HepG2 (cell line): Measurements from ENCODE around the gene C19orf73. TPM values are rescaled to one million over a fixed set of nuclear protein-coding genes. Genes with fewer than 3 reads are reported as not detected.
A peak's percentile ranks its signal among the peaks of the same experiment; 100 is the strongest.

Experiments
- AGO1 ChIP-seq: fragments of 200-400 bp; formaldehyde crosslinking; IDR thresholded peaks from 2 replicates; pipeline ENCODE4 v1.6.1; 2017; ENCODE audit warnings: mild to moderate bottlenecking, low read depth, low read length, moderate library complexity; ENCODE audit not compliant: poor library complexity, severe bottlenecking
- AGO2 ChIP-seq: fragments of 200-400 bp; formaldehyde crosslinking; optimal IDR thresholded peaks from 2 replicates; pipeline ENCODE3; 2017; ENCODE audit warnings: mild to moderate bottlenecking, low read depth, low read length, moderate library complexity
- HNRNPL ChIP-seq: fragments of 200-400 bp; formaldehyde crosslinking; IDR thresholded peaks from 2 replicates; pipeline ENCODE4 v1.6.1; 2017; ENCODE audit warnings: mild to moderate bottlenecking, low read depth, low read length
- HOXD1 ChIP-seq: sonication (generic); formaldehyde crosslinking; IDR thresholded peaks from 2 replicates; pipeline ENCODE4 v1.5.0; 2020; ENCODE audit warnings: missing genetic modification reagents
- KAT7 ChIP-seq: IDR thresholded peaks from 2 replicates; pipeline ENCODE4 v1.6.1; 2018; ENCODE audit warnings: borderline replicate concordance, missing compliant biosample characterization
- NR2F2 ChIP-seq: IDR thresholded peaks from 2 replicates; pipeline ENCODE4 v1.6.1; 2012; ENCODE audit warnings: low read depth, inconsistent platforms, borderline replicate concordance
- RBM22 ChIP-seq: fragments of 200-400 bp; formaldehyde crosslinking; optimal IDR thresholded peaks from 2 replicates; pipeline ENCODE3; 2017; ENCODE audit warnings: mild to moderate bottlenecking, low read length, moderate library complexity
- RELA ChIP-seq: sonication (generic); formaldehyde crosslinking; IDR thresholded peaks from 2 replicates; pipeline ENCODE4 v1.4.0; 2020; ENCODE audit warnings: missing genetic modification reagents
- SOX6 ChIP-seq, 2 experiments: fragments of 450-650 bp in 1 of 2; sonication (generic) in 1 of 2; formaldehyde crosslinking in 1 of 2; IDR thresholded peaks; 2 replicates each; pipeline versions ENCODE4 v1.4.0 to v1.6.1; 2017 to 2020; ENCODE audit warnings: antibody characterized with exemption in 1 of 2, mild to moderate bottlenecking in 1 of 2, missing genetic modification reagents in 1 of 2
- THAP11 ChIP-seq: IDR thresholded peaks from 2 replicates; pipeline ENCODE4 v1.6.1; 2016; ENCODE audit warnings: missing biosample characterization, missing genetic modification reagents
- ZNF124 ChIP-seq: sonication (generic); formaldehyde crosslinking; IDR thresholded peaks from 2 replicates; pipeline ENCODE4 v1.4.0; 2020; ENCODE audit warnings: missing genetic modification reagents
- ZNF282 ChIP-seq: fragments of 450-650 bp; IDR thresholded peaks from 2 replicates; pipeline ENCODE4 v1.6.1; 2018; ENCODE audit not compliant: partially characterized antibody
- ZNF34 ChIP-seq: sonication (generic); formaldehyde crosslinking; IDR thresholded peaks from 2 replicates; pipeline ENCODE4 v1.4.0; 2020; ENCODE audit warnings: mild to moderate bottlenecking, missing genetic modification reagents, borderline replicate concordance
- ZNF354B ChIP-seq: sonication (generic); formaldehyde crosslinking; IDR thresholded peaks from 2 replicates; pipeline ENCODE4 v1.8.0; 2022; ENCODE audit warnings: mild to moderate bottlenecking, missing genetic modification reagents
- ZNF570 ChIP-seq: sonication (generic); formaldehyde crosslinking; IDR thresholded peaks from 2 replicates; pipeline ENCODE4 v1.4.0; 2020; ENCODE audit warnings: mild to moderate bottlenecking, missing genetic modification reagents, borderline replicate concordance
- polyA plus RNA-seq, 8 experiments: library from polyadenylated mRNA; depleted of rRNA in 3 of 8; stranded (reverse) in 7 of 8; unstranded in 1 of 8; fragments of >200 nt; fragmentation: Illumina TruSeq in 4 of 8; extraction: Trizol in 4 of 8; gene quantifications; 2 replicates each; pipeline versions ENCODE4 v1.2.1 to v1.2.3, GENCODE V29; 2011 to 2016; ENCODE audit warnings: low read depth in 4 of 8, missing spikeins in 1 of 8, mixed read lengths in 1 of 8; ENCODE audit not compliant: insufficient read depth in 1 of 8
- total RNA-seq, 5 experiments: library from RNA; depleted of rRNA; stranded (reverse); fragments of >200 nt; fragmentation: Illumina TruSeq; extraction: Trizol; gene quantifications; 2 replicates each; pipeline ENCODE4 v1.2.3, GENCODE V29; 2016; ENCODE audit warnings: low read depth in 1 of 5
- TF ChIP-seq, protein P1 (sequence below): sonication (generic); formaldehyde crosslinking; IDR thresholded peaks from 2 replicates; pipeline ENCODE4 v1.4.0; 2020; ENCODE audit warnings: missing genetic modification reagents, borderline replicate concordance
- TF ChIP-seq, protein P2 (sequence below): sonication (generic); formaldehyde crosslinking; IDR thresholded peaks from 2 replicates; pipeline ENCODE4 v1.5.0; 2020; ENCODE audit warnings: mild to moderate bottlenecking, missing genetic modification reagents
- TF ChIP-seq, protein P3 (sequence below): sonication (generic); formaldehyde crosslinking; conservative IDR thresholded peaks from 2 replicates; pipeline ENCODE4 v1.8.0; 2022; ENCODE audit warnings: low read depth, missing genetic modification reagents
- TF ChIP-seq, protein P4 (sequence below), 2 experiments: fragments of 450-650 bp in 1 of 2; sonication (generic) in 1 of 2; formaldehyde crosslinking; IDR thresholded peaks; 2 replicates each; pipeline versions ENCODE4 v1.5.0 to v1.8.0; 2020 to 2022; ENCODE audit warnings: mild to moderate bottlenecking in 1 of 2, missing genetic modification reagents in 1 of 2

Gene C19orf73
- total and polyA plus RNA-seq, 2 of the 13 experiments (the other 11 are each of a cell fraction or from before 2014, with no cell fraction given): 1.4 to 1.5 TPM

DNA sequence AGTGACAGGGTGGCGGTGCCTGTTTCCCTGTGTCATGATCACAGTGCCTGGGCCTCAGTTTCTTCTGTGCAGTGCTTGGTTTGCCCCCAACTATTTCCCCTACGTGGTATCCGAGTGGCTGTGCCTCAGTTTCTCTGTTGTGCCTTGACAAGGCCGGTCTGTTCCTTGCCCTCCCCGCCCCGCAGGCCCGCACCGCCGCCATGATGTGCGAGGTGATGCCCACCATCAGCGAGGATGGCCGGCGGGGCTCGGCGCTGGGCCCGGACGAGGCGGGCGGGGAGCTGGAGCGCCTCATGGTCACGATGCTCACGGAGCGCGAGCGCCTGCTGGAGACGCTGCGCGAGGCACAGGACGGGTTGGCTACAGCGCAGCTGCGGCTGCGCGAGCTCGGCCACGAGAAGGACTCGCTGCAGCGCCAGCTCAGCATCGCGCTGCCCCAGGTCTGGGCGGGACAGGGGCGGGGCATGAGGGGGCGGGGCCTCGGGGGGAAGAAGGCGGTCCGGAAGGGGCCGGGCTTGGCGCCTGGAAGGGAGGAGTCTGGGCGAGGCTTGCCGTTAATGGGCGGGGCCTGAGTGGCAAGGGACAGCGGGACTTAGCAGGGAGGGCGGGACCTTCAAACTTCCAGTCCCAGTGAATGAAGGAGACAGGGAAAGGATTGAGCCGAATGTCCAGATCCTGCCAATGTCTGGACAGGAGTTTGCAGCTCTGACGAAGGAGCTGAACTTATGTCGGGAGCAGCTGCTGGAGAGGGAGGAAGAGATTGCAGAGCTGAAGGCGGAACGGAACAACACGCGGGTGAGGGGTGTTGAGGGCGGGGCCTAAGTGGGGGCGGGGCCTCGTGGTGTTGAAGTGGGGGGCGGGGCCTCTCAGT, 9.0 kb upstream of the C19orf73 start (continued):
- TF ChIP-seq RBM22 (no peak), ZNF282 (no peak), SOX6 (IDR thresholded peaks at IDR 0.05) (no peak), SOX6 (CRISPR knock-in tag; IDR thresholded peaks at IDR 0.05) (peak; percentile 56), AGO2 (no peak), ZNF570 (CRISPR knock-in tag) (0 out of 2 replicates have a peak, but pooled peaks have one; percentile 93), ZNF124 (CRISPR knock-in tag) (peak; percentile 92; the same call in 1 of the 2 replicates), NR2F2 (no peak), AGO1 (no peak), RELA (0 out of 2 replicates have a peak, but pooled peaks have one; percentile 63), KAT7 (CRISPR knock-in tag) (no peak), HOXD1 (CRISPR knock-in tag) (peak; percentile 97), HNRNPL (no peak), THAP11 (CRISPR knock-in tag) (peak; percentile 73), ZNF34 (CRISPR knock-in tag) (0 out of 2 replicates have a peak, but pooled peaks have one; percentile 33), ZNF354B (CRISPR knock-in tag) (peak; percentile 97)
- TF ChIP-seq, protein P1, sequence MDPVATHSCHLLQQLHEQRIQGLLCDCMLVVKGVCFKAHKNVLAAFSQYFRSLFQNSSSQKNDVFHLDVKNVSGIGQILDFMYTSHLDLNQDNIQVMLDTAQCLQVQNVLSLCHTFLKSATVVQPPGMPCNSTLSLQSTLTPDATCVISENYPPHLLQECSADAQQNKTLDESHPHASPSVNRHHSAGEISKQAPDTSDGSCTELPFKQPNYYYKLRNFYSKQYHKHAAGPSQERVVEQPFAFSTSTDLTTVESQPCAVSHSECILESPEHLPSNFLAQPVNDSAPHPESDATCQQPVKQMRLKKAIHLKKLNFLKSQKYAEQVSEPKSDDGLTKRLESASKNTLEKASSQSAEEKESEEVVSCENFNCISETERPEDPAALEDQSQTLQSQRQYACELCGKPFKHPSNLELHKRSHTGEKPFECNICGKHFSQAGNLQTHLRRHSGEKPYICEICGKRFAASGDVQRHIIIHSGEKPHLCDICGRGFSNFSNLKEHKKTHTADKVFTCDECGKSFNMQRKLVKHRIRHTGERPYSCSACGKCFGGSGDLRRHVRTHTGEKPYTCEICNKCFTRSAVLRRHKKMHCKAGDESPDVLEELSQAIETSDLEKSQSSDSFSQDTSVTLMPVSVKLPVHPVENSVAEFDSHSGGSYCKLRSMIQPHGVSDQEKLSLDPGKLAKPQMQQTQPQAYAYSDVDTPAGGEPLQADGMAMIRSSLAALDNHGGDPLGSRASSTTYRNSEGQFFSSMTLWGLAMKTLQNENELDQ (CRISPR knock-in tag): peak; percentile 96
- TF ChIP-seq, protein P2, sequence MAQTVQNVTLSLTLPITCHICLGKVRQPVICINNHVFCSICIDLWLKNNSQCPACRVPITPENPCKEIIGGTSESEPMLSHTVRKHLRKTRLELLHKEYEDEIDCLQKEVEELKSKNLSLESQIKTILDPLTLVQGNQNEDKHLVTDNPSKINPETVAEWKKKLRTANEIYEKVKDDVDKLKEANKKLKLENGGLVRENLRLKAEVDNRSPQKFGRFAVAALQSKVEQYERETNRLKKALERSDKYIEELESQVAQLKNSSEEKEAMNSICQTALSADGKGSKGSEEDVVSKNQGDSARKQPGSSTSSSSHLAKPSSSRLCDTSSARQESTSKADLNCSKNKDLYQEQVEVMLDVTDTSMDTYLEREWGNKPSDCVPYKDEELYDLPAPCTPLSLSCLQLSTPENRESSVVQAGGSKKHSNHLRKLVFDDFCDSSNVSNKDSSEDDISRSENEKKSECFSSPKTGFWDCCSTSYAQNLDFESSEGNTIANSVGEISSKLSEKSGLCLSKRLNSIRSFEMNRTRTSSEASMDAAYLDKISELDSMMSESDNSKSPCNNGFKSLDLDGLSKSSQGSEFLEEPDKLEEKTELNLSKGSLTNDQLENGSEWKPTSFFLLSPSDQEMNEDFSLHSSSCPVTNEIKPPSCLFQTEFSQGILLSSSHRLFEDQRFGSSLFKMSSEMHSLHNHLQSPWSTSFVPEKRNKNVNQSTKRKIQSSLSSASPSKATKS (CRISPR knock-in tag): no peak; the same call in 1 of the 2 replicates
- TF ChIP-seq, protein P3, sequence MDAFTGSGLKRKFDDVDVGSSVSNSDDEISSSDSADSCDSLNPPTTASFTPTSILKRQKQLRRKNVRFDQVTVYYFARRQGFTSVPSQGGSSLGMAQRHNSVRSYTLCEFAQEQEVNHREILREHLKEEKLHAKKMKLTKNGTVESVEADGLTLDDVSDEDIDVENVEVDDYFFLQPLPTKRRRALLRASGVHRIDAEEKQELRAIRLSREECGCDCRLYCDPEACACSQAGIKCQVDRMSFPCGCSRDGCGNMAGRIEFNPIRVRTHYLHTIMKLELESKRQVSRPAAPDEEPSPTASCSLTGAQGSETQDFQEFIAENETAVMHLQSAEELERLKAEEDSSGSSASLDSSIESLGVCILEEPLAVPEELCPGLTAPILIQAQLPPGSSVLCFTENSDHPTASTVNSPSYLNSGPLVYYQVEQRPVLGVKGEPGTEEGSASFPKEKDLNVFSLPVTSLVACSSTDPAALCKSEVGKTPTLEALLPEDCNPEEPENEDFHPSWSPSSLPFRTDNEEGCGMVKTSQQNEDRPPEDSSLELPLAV (CRISPR knock-in tag): peak; percentile 95
- TF ChIP-seq, protein P4, sequence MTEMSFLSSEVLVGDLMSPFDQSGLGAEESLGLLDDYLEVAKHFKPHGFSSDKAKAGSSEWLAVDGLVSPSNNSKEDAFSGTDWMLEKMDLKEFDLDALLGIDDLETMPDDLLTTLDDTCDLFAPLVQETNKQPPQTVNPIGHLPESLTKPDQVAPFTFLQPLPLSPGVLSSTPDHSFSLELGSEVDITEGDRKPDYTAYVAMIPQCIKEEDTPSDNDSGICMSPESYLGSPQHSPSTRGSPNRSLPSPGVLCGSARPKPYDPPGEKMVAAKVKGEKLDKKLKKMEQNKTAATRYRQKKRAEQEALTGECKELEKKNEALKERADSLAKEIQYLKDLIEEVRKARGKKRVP (CRISPR knock-in tag; IDR thresholded peaks at IDR 0.05): peak in 1 of 2 experiments; percentile 77; a peak in 2 of 4 replicates
